ENCODE measurements around the gene DNAH8.

Gene DNAH8

DNA sequence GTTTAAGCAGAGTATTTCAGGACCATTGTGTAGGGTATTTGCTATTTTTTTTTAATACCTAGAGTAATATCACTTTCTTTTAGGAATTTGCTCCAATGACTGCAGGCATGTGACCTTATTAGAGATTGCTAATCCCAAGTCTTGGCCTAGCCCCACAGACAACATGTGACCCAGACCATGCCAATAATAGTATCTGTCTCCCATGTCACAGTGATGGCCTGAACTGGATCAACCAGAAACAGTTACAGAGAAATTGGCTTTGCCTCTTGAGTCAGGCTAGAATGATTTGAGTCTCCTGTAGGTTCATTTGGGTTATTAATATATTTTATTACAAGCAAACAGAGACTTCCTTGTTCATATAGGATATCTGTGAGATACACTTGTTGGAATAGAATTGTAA, 116.8 kb downstream of the DNAH8 start:
- Histone ChIP-seq H3K27ac (ENCODE audit: insufficient read depth, low read depth, low read length, poor library complexity, severe bottlenecking) (no peak overlapping the region), H3K9me3 (ENCODE audit: control insufficient read depth, low read length) (no peaks in the 10 kb centered on the region), H3K36me3 (ENCODE audit: control insufficient read depth, insufficient read depth, low read length) (no peaks in the 10 kb centered on the region), H3K27me3 (ENCODE audit: control insufficient read depth, insufficient read depth, low read length, poor library complexity, severe bottlenecking) (no peaks in the 10 kb centered on the region), H3K4me1 (ENCODE audit: control insufficient read depth, insufficient read depth, low read length) (no peaks in the 10 kb centered on the region), H3K4me3 (ENCODE audit: insufficient read depth, low read depth, low read length) (no peak overlapping the region)

DNA sequence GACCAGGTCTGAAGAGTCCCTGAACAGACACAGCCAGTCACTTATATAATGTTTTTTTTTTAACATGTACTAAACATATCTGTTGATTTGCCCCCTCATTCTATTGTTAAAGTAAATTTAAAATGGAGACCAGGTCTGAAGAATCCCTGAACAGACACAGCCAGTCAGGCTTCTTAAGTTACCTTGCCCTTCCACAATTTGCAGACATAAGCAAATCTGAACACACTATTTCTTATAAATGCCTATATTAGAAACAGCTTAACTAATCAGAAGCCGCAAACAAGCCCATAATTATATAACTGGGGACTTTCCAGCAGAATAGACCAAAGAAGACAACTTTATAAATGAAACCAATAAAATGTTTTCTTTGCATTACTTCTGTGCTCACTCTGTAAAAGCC, 118.2 kb downstream of the DNAH8 start:
- no peak overlapping the region for H3K4me3 ChIP-seq (ENCODE audit: insufficient read depth, low read depth, low read length)
- WGBS, 2 experiments = 97 to 100% methylated on average over 1 of the region's 1 CpG
- H3K4me1 ChIP-seq (ENCODE audit: control insufficient read depth, insufficient read depth, low read length) = no peaks in the 10 kb centered on the region
- H3K9me3 ChIP-seq (ENCODE audit: control insufficient read depth, low read length) = no peaks in the 10 kb centered on the region
- H3K27me3 ChIP-seq (ENCODE audit: control insufficient read depth, insufficient read depth, low read length, poor library complexity, severe bottlenecking) = no peaks in the 10 kb centered on the region
- no peak overlapping the region for H3K27ac ChIP-seq (ENCODE audit: insufficient read depth, low read depth, low read length, poor library complexity, severe bottlenecking)
- H3K36me3 ChIP-seq (ENCODE audit: control insufficient read depth, insufficient read depth, low read length) = no peaks in the 10 kb centered on the region

DNA sequence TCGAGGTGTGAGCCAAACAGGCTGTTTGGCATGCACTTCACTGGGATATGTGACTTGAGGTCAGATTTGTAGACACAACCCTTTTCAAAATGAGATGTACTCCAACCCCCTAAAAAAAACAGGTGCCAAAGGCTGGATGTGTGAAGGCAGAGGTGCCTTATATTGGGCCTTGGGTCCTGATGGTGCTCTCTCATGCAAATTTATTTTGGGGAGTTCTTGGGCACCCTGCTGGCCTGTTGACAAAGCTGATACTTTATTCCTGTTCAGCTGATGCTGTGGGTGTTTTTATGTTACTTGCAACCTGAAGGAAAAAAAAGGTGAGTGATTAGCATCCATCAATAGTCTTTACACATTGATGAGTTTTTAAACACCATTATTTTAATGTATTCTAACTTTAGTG, 121.5 kb downstream of the DNAH8 start:
- Histone ChIP-seq H3K4me1 (ENCODE audit: control insufficient read depth, insufficient read depth, low read length) (no peaks in the 10 kb centered on the region), H3K27ac (ENCODE audit: insufficient read depth, low read depth, low read length, poor library complexity, severe bottlenecking) (no peak overlapping the region), H3K27me3 (ENCODE audit: control insufficient read depth, insufficient read depth, low read length, poor library complexity, severe bottlenecking) (no peaks in the 10 kb centered on the region), H3K4me3 (ENCODE audit: insufficient read depth, low read depth, low read length) (no peak overlapping the region), H3K36me3 (ENCODE audit: control insufficient read depth, insufficient read depth, low read length) (no peaks in the 10 kb centered on the region), H3K9me3 (ENCODE audit: control insufficient read depth, low read length) (no peaks in the 10 kb centered on the region)
- WGBS, 2 experiments = 78 to 87% methylated on average over 1 of the region's 1 CpG

DNA sequence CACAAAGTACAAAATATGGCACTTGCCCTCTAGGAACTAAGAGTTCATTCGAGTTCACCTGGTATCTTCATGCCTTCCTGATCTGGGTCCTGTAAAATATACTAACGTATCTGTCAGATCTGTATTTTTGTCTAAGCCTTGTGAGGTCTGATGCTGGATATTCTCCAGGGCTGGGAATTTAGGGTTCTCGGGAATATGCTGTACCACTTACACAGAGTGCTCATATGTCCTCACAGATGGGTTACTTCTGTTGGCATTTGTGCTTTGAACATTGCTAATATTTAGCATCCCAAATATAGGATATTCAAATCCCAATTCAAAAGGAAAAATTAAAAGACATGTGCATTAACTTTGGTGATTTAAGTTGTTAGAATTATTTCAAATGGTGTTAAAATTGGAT, 122.0 kb downstream of the DNAH8 start:
- H3K4me1 ChIP-seq (ENCODE audit: control insufficient read depth, insufficient read depth, low read length) = no peaks in the 10 kb centered on the region
- H3K36me3 ChIP-seq (ENCODE audit: control insufficient read depth, insufficient read depth, low read length) = no peaks in the 10 kb centered on the region
- no peak overlapping the region for H3K27ac ChIP-seq (ENCODE audit: insufficient read depth, low read depth, low read length, poor library complexity, severe bottlenecking)
- no peaks in the 10 kb centered on the region for H3K27me3 ChIP-seq (ENCODE audit: control insufficient read depth, insufficient read depth, low read length, poor library complexity, severe bottlenecking)
- WGBS, 2 experiments = 88 to 95% methylated on average over 3 of the region's 3 CpGs
- no peaks in the 10 kb centered on the region for H3K9me3 ChIP-seq (ENCODE audit: control insufficient read depth, low read length)
- H3K4me3 ChIP-seq (ENCODE audit: insufficient read depth, low read depth, low read length) = no peak overlapping the region

DNA sequence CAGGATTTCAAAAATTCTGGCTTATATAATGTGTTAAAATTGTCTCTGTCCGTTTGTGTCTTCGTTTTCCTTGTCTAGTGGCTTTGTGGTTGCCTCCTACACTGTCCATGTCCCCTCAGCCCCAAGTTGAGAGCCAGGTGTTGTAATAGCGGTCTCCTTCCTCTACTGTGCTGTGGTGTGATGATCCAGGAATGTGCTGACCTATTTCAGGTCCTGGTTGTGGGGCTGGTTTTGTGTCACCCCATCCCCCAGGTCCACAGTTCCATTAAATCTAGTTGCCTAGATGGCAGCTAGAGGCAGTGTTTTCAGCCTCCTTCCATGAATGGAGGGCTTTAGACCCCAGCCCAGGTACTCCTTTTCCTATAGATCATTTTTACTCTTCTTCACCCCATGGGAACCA, 128.7 kb downstream of the DNAH8 start:
- Histone ChIP-seq H3K4me3 (ENCODE audit: insufficient read depth, low read depth, low read length) (no peak overlapping the region), H3K27ac (ENCODE audit: insufficient read depth, low read depth, low read length, poor library complexity, severe bottlenecking) (no peak overlapping the region), H3K4me1 (ENCODE audit: control insufficient read depth, insufficient read depth, low read length) (peaks cover 8% of the 10 kb centered on the region), H3K9me3 (ENCODE audit: control insufficient read depth, low read length) (no peaks in the 10 kb centered on the region), H3K27me3 (ENCODE audit: control insufficient read depth, insufficient read depth, low read length, poor library complexity, severe bottlenecking) (peaks cover 3% of the 10 kb centered on the region), H3K36me3 (ENCODE audit: control insufficient read depth, insufficient read depth, low read length) (no peaks in the 10 kb centered on the region)
- 91 to 93% methylated on average over 3 of the region's 3 CpGs for WGBS, 2 experiments

DNA sequence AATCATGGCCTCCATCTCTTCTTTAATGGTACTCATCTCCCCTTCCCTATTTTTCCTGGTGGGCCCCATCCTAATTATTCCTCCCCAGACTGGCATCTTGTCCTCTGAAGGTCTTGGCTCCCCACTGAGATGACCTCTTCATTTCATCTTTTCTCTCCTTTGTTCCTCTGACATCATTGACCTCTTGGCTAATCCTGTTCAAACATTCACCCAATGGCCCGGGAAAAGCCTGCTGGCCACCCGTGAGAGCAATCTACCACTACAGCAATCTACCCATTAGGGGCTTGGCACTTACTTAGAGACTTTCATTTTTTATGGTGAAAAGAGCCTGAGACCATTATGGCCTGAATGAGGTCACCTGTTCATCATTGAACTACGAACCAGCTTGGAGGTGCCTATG, 130.8 kb downstream of the DNAH8 start:
- H3K4me1 ChIP-seq (ENCODE audit: control insufficient read depth, insufficient read depth, low read length) = peaks cover 8% of the 10 kb centered on the region
- H3K36me3 ChIP-seq (ENCODE audit: control insufficient read depth, insufficient read depth, low read length) = no peaks in the 10 kb centered on the region
- H3K27ac ChIP-seq (ENCODE audit: insufficient read depth, low read depth, low read length, poor library complexity, severe bottlenecking) = no peak overlapping the region
- WGBS, 2 experiments = 46 to 50% methylated on average over 3 of the region's 3 CpGs
- H3K9me3 ChIP-seq (ENCODE audit: control insufficient read depth, low read length) = no peaks in the 10 kb centered on the region
- no peak overlapping the region for H3K4me3 ChIP-seq (ENCODE audit: insufficient read depth, low read depth, low read length)
- peaks cover 3% of the 10 kb centered on the region for H3K27me3 ChIP-seq (ENCODE audit: control insufficient read depth, insufficient read depth, low read length, poor library complexity, severe bottlenecking)

DNA sequence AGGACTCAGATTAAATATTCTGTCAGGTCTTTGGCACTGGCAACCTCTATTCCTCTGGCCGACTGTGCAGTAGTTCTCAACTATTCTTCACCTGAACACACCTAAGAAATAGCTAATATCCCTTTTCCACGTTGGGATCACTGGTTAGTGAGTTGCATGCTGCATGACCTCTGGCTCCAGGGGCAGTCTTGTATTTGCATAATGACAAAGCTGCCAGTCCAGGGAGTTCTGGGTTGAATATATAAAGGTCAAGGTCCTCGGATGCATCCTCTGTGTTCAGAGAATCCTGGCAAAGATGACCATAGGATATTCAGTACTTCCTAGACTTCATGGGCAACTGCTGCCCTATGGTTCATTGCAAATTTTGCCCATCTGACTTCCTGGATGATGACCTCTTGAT, 131.2 kb downstream of the DNAH8 start:
- 76 to 80% methylated on average over 3 of the region's 3 CpGs for WGBS, 2 experiments
- Histone ChIP-seq H3K9me3 (ENCODE audit: control insufficient read depth, low read length) (no peaks in the 10 kb centered on the region), H3K27ac (ENCODE audit: insufficient read depth, low read depth, low read length, poor library complexity, severe bottlenecking) (no peak overlapping the region), H3K4me1 (ENCODE audit: control insufficient read depth, insufficient read depth, low read length) (peaks cover 8% of the 10 kb centered on the region), H3K36me3 (ENCODE audit: control insufficient read depth, insufficient read depth, low read length) (no peaks in the 10 kb centered on the region), H3K27me3 (ENCODE audit: control insufficient read depth, insufficient read depth, low read length, poor library complexity, severe bottlenecking) (peaks cover 3% of the 10 kb centered on the region), H3K4me3 (ENCODE audit: insufficient read depth, low read depth, low read length) (no peak overlapping the region)

DNA sequence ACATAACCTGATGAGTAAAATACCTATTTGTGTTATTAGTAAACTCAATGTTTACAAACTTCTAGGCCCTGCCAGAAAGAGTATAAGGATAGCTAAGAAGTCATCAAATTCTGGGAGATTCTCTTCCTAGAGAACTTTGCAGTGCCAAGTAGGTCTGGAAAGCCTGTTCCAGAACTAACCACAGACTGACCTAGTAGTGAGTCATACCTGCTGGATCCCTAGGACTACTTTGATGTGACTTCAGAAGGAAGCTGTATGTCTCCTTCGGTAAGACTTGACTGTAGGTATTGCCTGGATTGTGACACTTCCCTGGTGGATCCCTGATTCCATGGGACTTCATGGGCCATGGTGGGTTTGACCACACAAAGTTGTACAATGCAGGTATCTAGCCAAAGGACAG, 131.7 kb downstream of the DNAH8 start:
- Histone ChIP-seq H3K27me3 (ENCODE audit: control insufficient read depth, insufficient read depth, low read length, poor library complexity, severe bottlenecking) (peaks cover 3% of the 10 kb centered on the region), H3K4me3 (ENCODE audit: insufficient read depth, low read depth, low read length) (no peak overlapping the region), H3K9me3 (ENCODE audit: control insufficient read depth, low read length) (no peaks in the 10 kb centered on the region), H3K4me1 (ENCODE audit: control insufficient read depth, insufficient read depth, low read length) (peaks cover 8% of the 10 kb centered on the region), H3K36me3 (ENCODE audit: control insufficient read depth, insufficient read depth, low read length) (no peaks in the 10 kb centered on the region), H3K27ac (ENCODE audit: insufficient read depth, low read depth, low read length, poor library complexity, severe bottlenecking) (no peak overlapping the region)
- 91 to 96% methylated on average over 1 of the region's 1 CpG for WGBS, 2 experiments

DNA sequence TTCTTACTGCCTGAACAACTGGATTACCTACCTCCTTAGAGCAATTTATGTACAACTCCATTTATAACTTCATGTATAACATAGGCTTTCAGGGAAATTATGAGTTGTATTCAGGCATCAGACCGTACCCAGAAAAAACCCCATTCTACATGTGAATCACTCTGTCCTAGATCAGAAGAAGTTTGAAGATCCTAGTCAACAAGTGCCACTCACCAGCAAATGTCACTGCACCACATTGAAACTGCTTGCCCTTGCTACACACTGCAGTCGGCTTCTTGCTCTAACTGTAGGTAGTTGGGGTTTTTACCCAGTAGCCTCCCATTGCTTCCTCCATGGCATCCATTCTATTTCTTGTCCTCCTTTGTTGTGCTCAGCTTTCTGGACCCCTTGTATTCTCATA, 132.4 kb downstream of the DNAH8 start:
- no peak overlapping the region for H3K4me3 ChIP-seq (ENCODE audit: insufficient read depth, low read depth, low read length)

DNA sequence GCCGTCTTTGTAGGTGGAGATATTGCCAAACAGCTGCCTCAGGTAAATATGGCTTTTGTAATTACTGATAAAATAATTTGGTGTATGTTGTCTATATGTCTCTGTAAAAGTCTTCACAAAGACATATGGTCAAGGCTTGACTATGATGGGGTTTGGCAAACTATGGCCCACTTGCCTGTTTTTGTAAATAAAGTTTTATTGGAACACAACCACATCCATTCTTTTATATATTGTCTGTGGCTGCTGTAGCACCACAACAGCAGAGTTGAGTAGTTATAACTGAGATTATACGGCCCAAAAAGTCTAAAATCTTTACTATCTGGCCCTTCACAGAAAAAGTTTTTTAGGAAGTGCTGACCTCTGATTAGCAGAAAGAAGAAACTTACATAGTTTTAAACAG, 133.6 kb downstream of the DNAH8 start:
- Histone ChIP-seq H3K36me3 (ENCODE audit: control insufficient read depth, insufficient read depth, low read length) (no peaks in the 10 kb centered on the region), H3K9me3 (ENCODE audit: control insufficient read depth, low read length) (no peaks in the 10 kb centered on the region), H3K27ac (ENCODE audit: insufficient read depth, low read depth, low read length, poor library complexity, severe bottlenecking) (no peak overlapping the region), H3K4me1 (ENCODE audit: control insufficient read depth, insufficient read depth, low read length) (peaks cover 8% of the 10 kb centered on the region), H3K27me3 (ENCODE audit: control insufficient read depth, insufficient read depth, low read length, poor library complexity, severe bottlenecking) (peaks cover 3% of the 10 kb centered on the region), H3K4me3 (ENCODE audit: insufficient read depth, low read depth, low read length) (no peak overlapping the region)
- WGBS, 2 experiments = 92 to 100% methylated on average over 2 of the region's 2 CpGs

More for the DNA sequence above, 132.4 kb downstream of the DNAH8 start:
- peaks cover 3% of the 10 kb centered on the region for H3K27me3 ChIP-seq (ENCODE audit: control insufficient read depth, insufficient read depth, low read length, poor library complexity, severe bottlenecking)
- WGBS, 2 experiments = 84 to 91% methylated on average over 2 of the region's 2 CpGs
- peaks cover 8% of the 10 kb centered on the region for H3K4me1 ChIP-seq (ENCODE audit: control insufficient read depth, insufficient read depth, low read length)
- no peak overlapping the region for H3K27ac ChIP-seq (ENCODE audit: insufficient read depth, low read depth, low read length, poor library complexity, severe bottlenecking)
- no peaks in the 10 kb centered on the region for H3K36me3 ChIP-seq (ENCODE audit: control insufficient read depth, insufficient read depth, low read length)
- no peaks in the 10 kb centered on the region for H3K9me3 ChIP-seq (ENCODE audit: control insufficient read depth, low read length)

DNA sequence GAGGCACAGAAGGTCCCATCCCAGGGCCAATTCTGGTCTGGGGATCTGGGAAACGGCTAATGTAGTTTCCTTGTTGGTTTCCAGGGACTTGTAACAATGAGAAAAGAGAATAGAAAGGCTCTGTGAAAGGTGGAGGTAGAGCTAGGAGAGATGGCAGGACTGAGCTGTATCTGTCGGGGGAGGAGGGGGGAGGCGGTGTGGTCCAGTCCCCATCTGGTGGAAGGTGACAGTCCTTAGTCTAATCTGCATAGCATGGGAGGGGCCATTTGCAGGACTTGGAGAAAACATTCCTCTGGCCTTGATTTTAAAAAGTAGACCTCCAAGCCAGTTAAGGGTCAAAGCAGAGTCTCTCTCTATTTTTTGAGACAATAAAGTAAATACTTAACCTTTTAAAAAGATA, 137.1 kb downstream of the DNAH8 start:
- WGBS, 2 experiments = 72 to 75% methylated on average over 3 of the region's 3 CpGs
- Histone ChIP-seq H3K36me3 (ENCODE audit: control insufficient read depth, insufficient read depth, low read length) (no peaks in the 10 kb centered on the region), H3K27ac (ENCODE audit: insufficient read depth, low read depth, low read length, poor library complexity, severe bottlenecking) (no peak overlapping the region), H3K4me1 (ENCODE audit: control insufficient read depth, insufficient read depth, low read length) (no peaks in the 10 kb centered on the region), H3K9me3 (ENCODE audit: control insufficient read depth, low read length) (no peaks in the 10 kb centered on the region), H3K4me3 (ENCODE audit: insufficient read depth, low read depth, low read length) (no peak overlapping the region), H3K27me3 (ENCODE audit: control insufficient read depth, insufficient read depth, low read length, poor library complexity, severe bottlenecking) (no peaks in the 10 kb centered on the region)

Data from ectodermal cell (in vitro differentiated cells).